ENCODE measurements around the gene MARCHF5. TPM values are rescaled to one million over a fixed set of nuclear protein-coding genes. Genes with fewer than 3 reads are reported as not detected.

MARCHF5 gene
- total RNA-seq, 4 donors from 2014 or later: 24.2 to 29.8 (median 27.7) TPM

- no peak for DNase-seq
- intact Hi-C loops (cut with DNase I): no loop called here
- Histone ChIP-seq H3K4me1 (peaks cover 12 to 19% of the 10 kb centered on the region in 2 donors), H3K36me3 (no peaks in the 10 kb centered on the region), H3K9me3 (no peaks in the 10 kb centered on the region), H3K27me3 (no peaks in the 10 kb centered on the region), H3K4me3 (replicated peaks in 1 of 3) (no peak overlapping the region), H3K27ac (no peak overlapping the region)
- WGBS, 2 donors: 76 to 79% methylated on average over 3 of the region's 3 CpGs
- TF ChIP-seq CTCF (IDR thresholded peaks at IDR 0.05) (no peak), POLR2A (IDR thresholded peaks at IDR 0.05) (no peak)
Observed at GRCh38 chr10:92244796-92245195, 46.2 kb upstream of the MARCHF5 start.

- H3K4me3 ChIP-seq (replicated peaks in 1 of 3): no peak overlapping the region
- H3K4me1 ChIP-seq: peaks cover under 1 to 2% of the 10 kb centered on the region in 2 donors
- H3K27me3 ChIP-seq: no peaks in the 10 kb centered on the region
- H3K9me3 ChIP-seq: no peaks in the 10 kb centered on the region
- no peak for DNase-seq
- intact Hi-C loops (cut with DNase I): no loop called here
- H3K27ac ChIP-seq: no peak overlapping the region
- WGBS, 2 donors: 93 to 100% methylated on average over 2 of the region's 2 CpGs
- no peaks in the 10 kb centered on the region for H3K36me3 ChIP-seq
- TF ChIP-seq POLR2A (IDR thresholded peaks at IDR 0.05): no peak
- TF ChIP-seq CTCF (IDR thresholded peaks at IDR 0.05): no peak
Observed at GRCh38 chr10:92248566-92248965, 42.4 kb upstream of the MARCHF5 start.

- TF ChIP-seq CTCF (IDR thresholded peaks at IDR 0.05) (no peak), POLR2A (IDR thresholded peaks at IDR 0.05) (no peak)
- H3K4me3 ChIP-seq (replicated peaks in 1 of 3): no peak overlapping the region
- intact Hi-C loops (cut with DNase I): no loop called here
- no peaks in the 10 kb centered on the region for H3K27me3 ChIP-seq
- H3K9me3 ChIP-seq: no peaks in the 10 kb centered on the region
- no peak overlapping the region for H3K27ac ChIP-seq
- H3K4me1 ChIP-seq: peaks cover 6 to 11% of the 10 kb centered on the region in 2 donors
- 100% methylated on average over 2 of the region's 2 CpGs for WGBS, 2 donors
- no peaks in the 10 kb centered on the region for H3K36me3 ChIP-seq
- DNase-seq: no peak
Observed at GRCh38 chr10:92263396-92263795, 27.6 kb upstream of the MARCHF5 start.

- Histone ChIP-seq H3K27ac (no peak overlapping the region), H3K4me1 (peaks cover 6 to 11% of the 10 kb centered on the region in 2 donors), H3K4me3 (replicated peaks in 1 of 3) (no peak overlapping the region), H3K36me3 (no peaks in the 10 kb centered on the region), H3K9me3 (no peaks in the 10 kb centered on the region), H3K27me3 (no peaks in the 10 kb centered on the region)
- no peak for DNase-seq
- WGBS, 2 donors: 93 to 100% methylated on average over 2 of the region's 2 CpGs
- TF ChIP-seq CTCF (IDR thresholded peaks at IDR 0.05) (no peak), POLR2A (IDR thresholded peaks at IDR 0.05) (no peak)
- intact Hi-C loops (cut with DNase I): no loop called here
Observed at GRCh38 chr10:92264249-92264648, 26.7 kb upstream of the MARCHF5 start.

- no peak for DNase-seq
- intact Hi-C loops (cut with DNase I): no loop called here
- no peak overlapping the region for H3K27ac ChIP-seq
- H3K27me3 ChIP-seq: no peaks in the 10 kb centered on the region
- H3K4me3 ChIP-seq (replicated peaks in 1 of 3): no peak overlapping the region
- 86 to 92% methylated on average over 2 of the region's 2 CpGs for WGBS, 2 donors
- H3K4me1 ChIP-seq: peaks cover 6 to 11% of the 10 kb centered on the region in 2 donors
- H3K9me3 ChIP-seq: no peaks in the 10 kb centered on the region
- TF ChIP-seq POLR2A (IDR thresholded peaks at IDR 0.05): no peak
- no peak for TF ChIP-seq CTCF (IDR thresholded peaks at IDR 0.05)
- no peaks in the 10 kb centered on the region for H3K36me3 ChIP-seq
Observed at GRCh38 chr10:92265687-92266258, 25.2 kb upstream of the MARCHF5 start.
